Pulmonary artery endothelial cell (primary cell): ENCODE data around the gene KIF14. TPM values are rescaled to one million over a fixed set of nuclear protein-coding genes. Genes with fewer than 3 reads are reported as not detected.
A peak's percentile ranks its signal among the peaks of the same experiment; 100 is the strongest.
"Not testable (repeated sequence)": the region's sequence is repeated elsewhere in the genome, so short reads cannot be mapped to it uniquely, and the experiment has no call there.

Source experiments
- DNase-seq: peaks from one replicate; pipeline ENCODE4 v3.0.0-alpha.2; 2011; ENCODE audit warnings: low read depth, low spot score
- total RNA-seq: library from RNA; depleted of rRNA; stranded (reverse); fragments of >200 nt; gene quantifications from 2 replicates; pipeline ENCODE4 v1.2.3, GENCODE V29; 2014

Gene KIF14
- total RNA-seq, 1 donor from 2014 or later, result 7.3 TPM

DNA sequence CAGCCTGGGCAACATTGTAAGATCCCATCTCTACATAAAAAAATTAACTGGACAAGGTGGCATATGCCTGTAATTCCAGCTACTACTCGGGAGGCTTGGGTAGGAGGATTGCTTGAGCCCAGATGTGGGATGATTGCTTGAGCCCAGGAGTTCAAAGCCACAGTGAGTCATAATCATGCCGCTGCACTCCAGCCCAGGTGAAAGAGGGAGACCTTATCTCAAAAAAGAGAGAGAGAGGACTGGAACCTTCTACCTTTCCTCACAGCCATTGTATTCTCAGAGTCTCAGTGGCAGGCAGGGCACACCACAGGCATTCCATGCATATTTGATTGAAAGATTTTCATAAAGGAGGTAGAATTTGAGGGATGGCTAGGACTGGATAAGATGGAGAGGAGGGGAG lies 78.4 kb downstream of the KIF14 start:
- DNase-seq, result no peak

DNA sequence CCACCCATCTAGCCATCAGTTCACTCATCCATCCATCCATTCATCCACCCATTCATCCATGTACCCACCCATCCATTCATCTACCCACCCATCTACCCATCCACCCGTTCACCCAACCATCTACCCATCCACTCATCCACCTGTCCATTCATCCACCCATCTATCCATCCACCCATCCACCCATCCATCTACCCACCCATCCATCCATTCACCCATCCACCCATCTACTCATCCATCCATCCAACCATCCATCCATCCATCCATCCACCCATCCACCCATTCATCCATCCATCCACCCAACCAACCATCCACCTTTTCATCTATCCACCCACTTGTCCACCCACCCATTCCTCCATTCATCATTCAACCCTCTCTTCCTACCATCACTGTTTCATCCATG lies 80.3 kb downstream of the KIF14 start:
- no peak for DNase-seq

DNA sequence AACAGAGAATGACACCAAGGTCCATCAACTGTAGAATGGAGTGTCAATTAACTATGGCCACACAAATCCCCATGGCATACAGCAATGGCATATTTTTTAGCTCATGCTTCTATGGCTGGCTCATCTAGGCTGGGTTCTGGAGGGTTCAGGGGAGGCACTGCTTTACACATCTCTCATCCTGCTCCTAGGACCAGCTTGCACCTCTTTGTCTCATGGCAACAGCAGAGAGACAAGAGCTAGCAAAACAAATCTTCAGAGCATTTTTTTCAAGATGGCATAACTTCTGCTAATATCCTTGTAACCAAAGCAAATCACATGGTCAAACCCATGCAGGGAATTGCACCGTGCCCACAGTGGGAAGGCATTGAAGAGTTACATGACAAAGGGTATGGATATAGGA lies 82.4 kb downstream of the KIF14 start:
- DNase-seq, result no peak

DNA sequence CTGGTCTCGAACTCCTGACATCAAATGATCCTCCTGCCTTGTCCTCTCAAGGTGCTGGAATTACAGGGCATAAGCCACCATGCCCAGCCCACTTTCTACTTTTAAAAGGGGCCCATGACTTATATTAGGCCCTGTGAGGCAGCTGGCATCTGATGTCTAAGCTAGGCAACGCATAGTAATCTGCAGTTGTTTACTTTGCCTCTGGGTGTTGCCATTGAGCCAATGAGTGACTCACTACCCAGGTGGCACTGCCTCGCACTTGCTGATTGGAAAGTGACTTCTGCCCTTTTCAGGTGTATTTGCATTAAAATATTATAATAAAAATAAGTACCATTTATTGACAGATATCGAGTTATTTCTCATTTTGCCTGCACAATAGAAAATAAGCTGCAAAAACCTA lies 84.9 kb downstream of the KIF14 start:
- no peak for DNase-seq

- no peak for DNase-seq
Measured at GRCh38 chr1:200530623-200531261, 89.8 kb downstream of the KIF14 start.

GRCh38 chr1:200528858-200529606 lies 91.5 kb downstream of the KIF14 start:
- no peak for DNase-seq

- no peak for DNase-seq
Measured at GRCh38 chr1:200527670-200528069, 92.9 kb downstream of the KIF14 start.

DNA sequence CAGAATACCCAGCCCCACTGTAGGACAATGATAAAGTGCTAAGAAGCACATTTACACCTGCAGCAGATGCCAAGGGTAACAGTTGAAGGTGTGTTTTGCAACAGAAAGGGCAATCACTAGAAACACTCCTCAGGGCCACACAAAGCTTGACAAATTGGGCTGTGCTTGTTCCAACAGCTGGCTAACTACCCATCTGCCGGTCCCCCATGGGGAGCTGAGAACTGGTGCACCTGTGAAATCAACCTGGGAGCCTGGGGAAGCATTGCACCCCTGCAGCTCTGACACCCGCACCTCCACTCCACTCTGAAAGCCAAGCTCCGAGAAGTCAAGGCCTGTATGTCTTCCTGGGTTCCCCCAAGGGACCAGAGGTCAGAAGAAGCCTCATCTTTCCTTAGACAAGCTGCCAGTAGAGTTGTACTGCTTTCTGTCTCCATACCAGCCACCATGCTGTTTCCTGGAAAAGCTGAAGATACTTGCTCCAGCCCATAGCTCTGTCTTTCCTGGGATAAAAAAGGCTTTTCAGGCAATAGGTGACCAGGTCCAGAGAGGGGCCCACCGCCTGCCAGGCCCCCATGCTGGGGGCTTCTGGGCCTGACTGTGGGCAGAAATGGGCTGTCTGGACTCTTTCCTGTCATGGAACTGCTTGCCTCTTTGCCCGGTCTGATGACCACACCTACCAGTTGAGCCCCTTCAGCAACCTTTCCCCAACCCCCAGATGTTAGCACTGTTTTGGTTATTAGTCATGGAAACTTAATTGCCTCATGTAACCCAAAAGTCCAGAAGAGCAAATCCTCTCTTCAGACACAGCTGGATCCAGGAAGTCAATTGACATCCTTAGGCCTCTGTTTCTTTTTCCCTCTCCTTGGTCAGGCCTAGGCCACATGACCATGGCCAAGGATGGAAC lies 93.6 kb downstream of the KIF14 start:
- no peak for DNase-seq

DNA sequence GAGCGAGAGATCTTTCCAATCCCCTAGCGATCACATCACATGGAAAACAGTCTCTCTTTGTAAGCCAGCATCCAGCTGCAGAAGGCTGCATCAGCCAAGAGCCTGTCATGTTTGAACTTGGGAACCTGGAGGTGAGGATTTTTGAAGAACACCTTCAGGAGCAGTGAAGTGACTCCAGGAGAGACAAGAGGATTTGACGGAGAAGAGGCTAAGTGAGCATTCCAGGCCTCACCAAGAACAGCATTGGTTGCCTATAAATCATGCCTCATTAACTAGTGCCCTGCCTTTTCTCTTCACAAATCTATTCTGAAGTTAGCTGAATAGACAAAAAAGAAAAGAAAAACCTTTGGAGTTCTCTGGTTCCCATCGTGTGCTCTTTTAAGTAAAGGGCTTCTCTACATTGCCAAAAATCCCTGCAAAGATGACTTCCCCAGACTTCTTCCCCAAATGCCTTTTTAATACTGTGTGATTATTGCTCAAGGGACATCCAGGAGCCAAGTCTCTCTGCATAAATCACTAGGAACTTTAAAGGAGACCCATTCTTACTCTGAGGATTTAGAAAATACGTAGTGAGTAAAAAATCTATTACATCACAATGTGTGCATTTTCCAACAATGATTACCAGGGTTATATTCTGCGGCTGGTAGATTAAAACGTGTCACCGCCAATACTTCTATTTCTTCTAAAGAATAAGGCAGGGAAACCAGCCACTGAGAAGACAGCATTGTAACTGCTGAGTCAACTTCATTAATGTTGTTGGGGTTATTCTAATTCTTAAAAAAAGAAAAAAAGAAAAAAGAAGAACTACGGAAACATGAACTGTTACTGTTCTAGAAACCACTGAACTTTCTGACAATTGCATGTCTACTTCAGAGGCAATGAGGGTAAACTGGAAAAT lies 95.2 kb downstream of the KIF14 start:
- no peak for DNase-seq

DNA sequence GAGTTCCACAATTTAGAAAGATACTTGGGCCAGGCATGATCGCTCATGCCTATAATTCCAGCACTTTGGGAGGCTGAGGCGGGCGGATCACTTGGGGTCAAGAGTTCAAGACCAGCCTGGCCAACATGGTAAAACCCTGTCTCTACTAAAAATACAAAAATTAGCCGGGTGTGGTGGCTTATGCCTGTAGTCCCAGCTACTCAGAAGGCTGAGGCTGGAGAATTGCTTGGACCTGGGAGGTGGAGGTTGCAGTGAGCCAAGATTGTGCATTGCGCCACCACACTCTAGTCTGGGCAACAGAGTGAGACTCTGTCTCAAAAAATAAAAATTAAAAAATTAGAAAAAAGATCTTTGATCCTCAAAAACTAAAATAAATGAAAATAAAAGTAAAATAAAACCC lies 96.0 kb downstream of the KIF14 start:
- DNase-seq, result not testable (repeated sequence)

GRCh38 chr1:200524092-200524491 lies 96.5 kb downstream of the KIF14 start:
- no peak for DNase-seq

DNA sequence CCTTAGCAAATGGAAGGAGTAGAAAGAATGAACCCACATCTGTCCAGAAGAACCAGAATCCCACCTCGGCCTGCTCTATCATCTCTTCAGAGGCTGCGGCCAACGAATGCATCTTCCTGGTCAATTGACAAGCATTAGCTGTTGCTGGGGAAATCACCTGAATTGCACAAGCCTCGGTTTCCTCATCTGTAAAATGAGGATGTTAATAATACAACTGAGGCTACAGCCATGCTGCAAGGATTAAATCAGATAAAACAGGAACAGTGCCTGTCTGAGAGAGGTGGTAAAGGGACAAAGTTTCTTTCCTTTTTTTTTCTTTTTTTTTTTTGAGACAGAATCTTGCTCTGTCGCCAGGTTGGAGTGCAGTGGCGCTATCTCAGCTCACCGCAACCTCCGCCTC lies 99.8 kb downstream of the KIF14 start:
- no peak for DNase-seq

GRCh38 chr1:200518524-200518923 lies 102.0 kb downstream of the KIF14 start:
- DNase-seq, result no peak

- DNase-seq, result no peak
Measured at GRCh38 chr1:200512191-200512590, 108.4 kb downstream of the KIF14 start.

DNA sequence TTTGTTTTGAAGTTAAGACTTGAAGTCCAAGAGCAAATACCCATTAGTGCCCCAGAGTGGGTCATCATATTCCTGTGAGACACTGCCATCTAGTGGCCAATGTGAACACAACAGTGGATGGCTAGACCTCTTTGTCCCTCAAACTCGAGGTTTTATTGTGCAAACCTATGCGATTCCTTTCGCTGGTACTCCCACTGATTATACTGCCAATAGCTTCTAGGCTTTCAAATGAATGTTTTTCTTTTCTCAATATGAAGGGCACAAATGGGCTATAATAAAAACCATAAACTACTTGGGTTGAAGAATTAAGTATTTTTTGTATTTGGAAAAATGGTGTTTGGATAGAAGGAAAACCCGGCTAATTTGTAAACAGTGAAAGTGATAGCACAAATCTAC lies 110.3 kb downstream of the KIF14 start:
- peak; percentile 26 for DNase-seq

DNA sequence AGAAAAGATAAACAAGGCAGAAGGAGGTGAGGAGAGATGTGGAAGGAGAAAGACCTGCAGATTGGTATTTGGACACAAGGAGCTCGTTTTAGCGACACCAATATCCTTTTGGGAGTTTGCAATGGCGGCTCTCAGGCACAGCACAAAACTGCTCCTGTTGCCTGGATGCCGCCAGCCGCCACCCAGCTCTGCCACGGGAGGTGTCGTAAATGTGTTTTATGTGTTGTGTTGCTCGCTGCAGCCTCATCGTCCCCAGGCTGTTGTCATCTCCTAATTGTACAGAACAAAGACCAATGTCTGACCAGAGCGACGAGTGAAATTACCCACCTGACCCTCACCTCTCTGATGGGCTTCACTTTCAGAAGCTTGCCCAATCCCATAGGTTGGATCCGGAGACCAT lies 114.1 kb downstream of the KIF14 start:
- DNase-seq, result no peak

DNA sequence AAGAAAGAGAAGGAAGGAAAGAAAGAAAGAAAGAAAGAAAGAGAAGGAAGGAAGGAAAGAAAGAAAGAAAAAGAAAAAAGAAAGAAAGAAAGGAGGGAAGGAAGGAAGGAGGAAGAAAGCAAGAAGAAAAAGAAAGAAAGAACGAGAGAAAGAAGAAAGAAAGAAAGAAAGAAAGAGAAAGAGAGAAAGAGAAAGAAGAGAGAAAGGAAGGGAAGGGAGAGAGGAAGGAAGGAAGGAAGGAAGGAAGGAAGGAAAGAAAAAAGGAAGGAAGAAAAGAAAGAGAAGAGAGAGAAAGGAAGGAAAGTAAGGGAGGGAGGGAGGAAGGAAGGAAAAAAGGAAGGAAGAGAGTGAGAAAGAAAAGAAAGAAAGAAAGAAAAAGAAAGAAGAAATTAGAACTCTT lies 115.3 kb downstream of the KIF14 start:
- DNase-seq, result no peak
